Measurements from ENCODE around the gene TRMT11. TPM values are rescaled to one million over a fixed set of nuclear protein-coding genes. Genes with fewer than 3 reads are reported as not detected.

Gene TRMT11
- total and polyA plus RNA-seq, 2 of the 13 experiments (the other 11 are each of a cell fraction or from before 2014, with no cell fraction given): 42.2 to 81.9 TPM

- BruUV-seq (replicated peaks): no TSS peak
- intact Hi-C loops (cut with micrococcal nuclease; ENCODE audit: unreplicated experiment): loop anchor here (1.0 to 5.0 kb wide), 3 partner anchors 138 to 624 kb away; no protein-coding TSS in a partner anchor
- peaks cover 14% of the 10 kb centered on the region for H3K4me1 ChIP-seq (ENCODE audit: insufficient read depth, low read length)
- H3K4me2 ChIP-seq (ENCODE audit: low read depth, low read length): no peak overlapping the region
- FAIRE-seq: no peak
- ChIA-PET POLR2A (no interaction called here), CTCF (ENCODE audit: low intra/inter-chr PET ratio, low total read pairs) (interaction anchor here (1.3 to 2.0 kb wide), 2 partner anchors 137 to 279 kb away, joined by 5 to 13 read pairs; no protein-coding TSS in a partner anchor)
- H3K4me3 ChIP-seq (replicated peaks in 1 of 3; ENCODE audit: insufficient read depth in 1 of 3, low read depth in 2 of 3, low read length in 3 of 3): no peak overlapping the region
- no peak overlapping the region for H3K9ac ChIP-seq (ENCODE audit: insufficient read depth, low read depth, low read length)
- peaks cover 8 to 79% of the 10 kb centered on the region in 2 experiments for H3K36me3 ChIP-seq (replicated peaks in 1 of 2; ENCODE audit: control insufficient read depth in 1 of 2, insufficient read depth in 2 of 2, low read length in 2 of 2)
- 51% methylated on average over 3 of the region's 3 CpGs for WGBS (ENCODE audit: low lambda C conversion rate)
- peaks cover 7% of the 10 kb centered on the region; the same call in 1 of the 2 replicates for H4K20me1 ChIP-seq (ENCODE audit: insufficient read depth, low read length)
- H3K9me3 ChIP-seq (ENCODE audit: low read length): no peaks in the 10 kb centered on the region
- ATAC-seq: peak; percentile 97
- DNase-seq (ENCODE audit: low spot score): peak; percentile 68
- no peak overlapping the region for H2AFZ ChIP-seq (ENCODE audit: low read length)
- in situ Hi-C loops (cut with HindIII; ENCODE audit: extremely low pct_ligation_motif_present, low pct_unique_long_range_greater_than_20kb): loop anchor here (25.0 kb wide), 2 partner anchors 629 to 1079 kb away; partner anchors contain the start of gene RSPO3
- no peaks in the 10 kb centered on the region for H3K79me2 ChIP-seq (ENCODE audit: insufficient read depth, low read length)
- no peaks in the 10 kb centered on the region for H3K27me3 ChIP-seq (ENCODE audit: control insufficient read depth in 1 of 2, insufficient read depth in 2 of 2, low read length in 2 of 2)
- H3K27ac ChIP-seq (ENCODE audit: extremely low read length, insufficient read depth, low read length): no peak overlapping the region
- TF ChIP-seq STAG1 (CRISPR knock-in tag; IDR thresholded peaks at IDR 0.05): peak; percentile 83
- TF ChIP-seq ZNF549 (CRISPR knock-in tag; IDR thresholded peaks at IDR 0.05): no peak
- no peak for TF ChIP-seq ZNF749 (CRISPR knock-in tag; IDR thresholded peaks at IDR 0.05; ENCODE audit: borderline replicate concordance)
- no peak for TF ChIP-seq U2AF2 (IDR thresholded peaks at IDR 0.05; ENCODE audit: low read depth, low read length)
- peak; percentile 82 for TF ChIP-seq ELF3 (CRISPR knock-in tag; IDR thresholded peaks at IDR 0.05)
- no peak for TF ChIP-seq NCOA1 (CRISPR knock-in tag; IDR thresholded peaks at IDR 0.05)
- TF ChIP-seq ZNF138 (CRISPR knock-in tag; IDR thresholded peaks at IDR 0.05; ENCODE audit: low read depth): no peak
- TF ChIP-seq STAT6 (CRISPR knock-in tag; IDR thresholded peaks at IDR 0.05; ENCODE audit: borderline replicate concordance): no peak
- TF ChIP-seq ZNF672 (CRISPR knock-in tag; IDR thresholded peaks at IDR 0.05): no peak
- peak; percentile 78 for TF ChIP-seq CTCF (CRISPR knock-in tag; IDR thresholded peaks at IDR 0.05)
- no peak for TF ChIP-seq TFE3 (CRISPR knock-in tag; IDR thresholded peaks at IDR 0.05)
- no peak for TF ChIP-seq MED13 (CRISPR knock-in tag; IDR thresholded peaks at IDR 0.05)
- TF ChIP-seq HMG20A (CRISPR knock-in tag; IDR thresholded peaks at IDR 0.05; ENCODE audit: borderline replicate concordance): no peak
- no peak for TF ChIP-seq ZNF264 (CRISPR knock-in tag; IDR thresholded peaks at IDR 0.05)
- TF ChIP-seq MZF1 (CRISPR knock-in tag; IDR thresholded peaks at IDR 0.05; ENCODE audit: borderline replicate concordance): no peak
- TF ChIP-seq ZNF382 (CRISPR knock-in tag; IDR thresholded peaks at IDR 0.05; ENCODE audit: borderline replicate concordance): no peak
- no peak for TF ChIP-seq ZNF275 (CRISPR knock-in tag; IDR thresholded peaks at IDR 0.05; ENCODE audit: borderline replicate concordance)
- TF ChIP-seq CHD2 (IDR thresholded peaks at IDR 0.05; ENCODE audit: low read depth, low read length): no peak
- TF ChIP-seq NFKB2 (CRISPR knock-in tag; IDR thresholded peaks at IDR 0.05; ENCODE audit: borderline replicate concordance): no peak
- no peak for TF ChIP-seq KLF16 (CRISPR knock-in tag; IDR thresholded peaks at IDR 0.05)
These were observed 47.4 kb downstream of the TRMT11 start for GRCh38 chr6:126033696-126034095.

Data from HepG2 (cell line).